GM19043 (cell line): ENCODE results near the gene DIRAS2.

Experiments used
- ATAC-seq: cut with Tn5 transposase; IDR thresholded peaks from one replicate; pipeline ENCODE4 v1.9.1; 2021; ENCODE audit warnings: low read depth; ENCODE audit not compliant: unreplicated experiment

Gene DIRAS2

DNA sequence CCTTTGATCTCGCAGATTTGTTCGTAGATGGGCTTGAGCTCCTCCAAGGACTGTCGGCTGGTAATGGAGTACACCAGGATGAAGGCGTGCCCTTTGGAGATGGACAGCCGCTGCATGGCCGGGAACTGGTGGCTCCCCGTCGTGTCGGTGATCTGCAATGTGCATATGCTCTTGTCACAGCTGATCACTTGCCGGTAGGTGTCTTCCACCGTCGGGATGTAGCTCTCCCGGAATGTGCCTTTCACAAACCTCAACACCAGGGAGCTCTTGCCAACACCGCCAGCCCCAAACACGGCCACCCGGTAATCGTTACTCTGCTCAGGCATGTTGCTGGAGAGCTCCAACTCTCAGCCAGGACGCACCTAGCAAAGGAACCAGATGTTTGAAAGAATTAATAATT, 29.1 kb downstream of the DIRAS2 start:
- no peak for ATAC-seq

DNA sequence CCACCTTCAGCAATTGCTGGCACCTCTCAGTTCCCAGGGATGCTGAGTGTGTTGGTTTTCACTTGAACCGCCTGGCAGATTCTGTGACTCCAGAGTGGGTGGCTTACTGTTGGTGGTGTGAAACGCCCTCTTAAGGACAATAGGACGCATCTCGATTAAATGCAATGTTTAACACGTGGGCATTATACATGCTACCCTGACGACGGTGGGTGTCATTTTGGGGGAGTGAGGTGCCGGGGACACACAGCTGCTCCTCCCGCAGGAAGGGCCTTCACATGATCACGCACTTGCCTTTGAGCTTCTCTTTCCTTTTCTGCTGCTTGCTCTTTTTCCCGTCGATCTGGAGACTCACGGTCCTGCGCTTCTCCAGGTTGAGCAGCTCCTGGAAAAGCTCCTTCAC, 29.7 kb downstream of the DIRAS2 start:
- no peak for ATAC-seq

DNA sequence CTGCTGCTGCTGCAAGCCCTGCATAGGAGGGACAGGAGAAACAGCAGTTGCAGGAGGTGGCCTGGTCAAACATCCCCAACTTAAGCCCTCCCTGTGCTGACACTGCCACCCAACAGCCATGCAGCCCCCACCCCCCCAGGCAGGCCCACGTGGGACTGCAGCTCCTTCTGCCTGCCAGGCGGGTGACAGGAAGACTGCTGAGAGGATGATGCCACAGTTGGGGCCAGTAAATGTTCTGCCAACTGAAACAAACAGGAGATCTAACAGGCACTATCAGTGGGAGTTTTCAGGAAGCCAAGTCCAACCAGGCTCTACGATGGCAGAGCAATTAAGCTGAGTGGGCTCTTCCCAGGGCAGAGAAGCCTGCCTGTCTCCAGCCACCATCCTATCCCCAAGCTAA, 31.1 kb downstream of the DIRAS2 start:
- no peak for ATAC-seq

DNA sequence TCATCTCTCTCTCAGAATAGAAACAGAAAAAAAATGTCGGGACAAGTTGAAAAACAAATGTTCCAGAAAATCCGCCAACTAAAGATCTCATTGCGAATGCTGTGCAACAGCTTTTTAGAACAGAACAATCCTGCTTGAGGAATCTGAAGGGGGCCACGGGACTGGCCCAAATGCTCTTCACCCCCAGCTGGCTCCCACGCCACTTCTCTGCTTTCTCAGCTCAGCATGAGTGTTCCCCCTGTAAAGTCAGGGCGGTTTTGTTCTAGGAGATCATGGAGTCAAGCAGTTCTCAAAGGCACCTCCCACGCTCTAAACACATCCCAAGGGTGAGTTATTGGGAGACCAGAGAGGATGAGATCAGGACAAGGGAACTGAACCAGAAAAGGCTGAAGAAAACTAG, 31.5 kb downstream of the DIRAS2 start:
- no peak for ATAC-seq

DNA sequence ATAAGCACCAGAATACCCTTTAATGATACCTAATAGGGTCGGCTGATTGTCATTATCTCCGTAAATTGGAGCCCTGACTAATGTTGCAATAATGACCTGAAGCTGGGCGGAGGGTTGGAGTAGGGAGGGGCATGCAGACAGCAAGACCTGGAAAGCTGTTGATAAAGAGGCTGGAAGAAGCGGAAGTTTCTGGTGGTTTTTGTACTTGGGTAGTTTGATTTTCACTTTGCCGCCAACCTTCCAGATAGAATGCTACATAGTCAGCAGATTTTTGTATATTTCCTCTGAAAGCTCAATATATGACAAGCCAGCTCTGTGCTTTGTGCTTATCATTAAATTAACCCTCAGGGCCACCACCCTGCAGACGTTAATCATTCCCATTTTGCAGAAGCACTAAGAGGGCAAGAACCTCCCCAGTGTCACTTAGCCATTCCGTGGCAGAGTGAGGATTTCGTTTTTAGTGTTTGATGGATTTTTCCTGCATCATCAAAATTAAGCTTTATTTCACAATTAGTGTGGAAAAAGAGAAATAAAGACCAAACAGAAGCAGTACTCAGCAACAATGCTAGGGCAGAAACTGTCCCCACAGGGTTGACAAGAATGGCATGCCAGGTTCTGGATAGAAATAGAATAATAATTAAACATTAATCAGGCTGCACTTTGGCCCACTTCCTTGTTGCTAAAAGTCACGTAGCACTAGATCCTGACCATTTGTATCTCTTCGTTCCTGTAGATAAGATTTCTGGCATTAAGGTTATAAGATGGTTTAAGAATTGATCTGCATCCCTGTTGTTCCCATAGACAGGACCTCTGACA, 34.7 kb downstream of the DIRAS2 start:
- no peak for ATAC-seq

DNA sequence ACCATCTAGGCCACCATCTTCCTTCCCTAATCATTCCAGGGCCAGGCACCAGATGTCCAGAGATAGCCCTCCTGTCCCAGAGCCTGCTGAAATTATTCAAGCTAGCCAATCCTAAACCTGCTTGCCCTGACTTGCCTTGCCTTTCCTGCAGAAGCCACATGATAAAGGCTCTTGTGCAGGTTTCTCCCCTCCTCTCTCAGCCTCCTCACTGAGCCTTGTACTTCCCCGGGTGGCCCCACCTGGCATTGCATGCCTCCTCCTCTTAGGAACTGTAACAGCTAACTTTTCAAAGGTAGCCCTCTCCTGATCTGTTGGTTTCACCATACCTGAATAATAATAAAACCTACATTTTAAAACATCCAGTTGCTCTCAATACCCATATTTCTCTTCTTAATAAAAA, 42.6 kb downstream of the DIRAS2 start:
- no peak for ATAC-seq

DNA sequence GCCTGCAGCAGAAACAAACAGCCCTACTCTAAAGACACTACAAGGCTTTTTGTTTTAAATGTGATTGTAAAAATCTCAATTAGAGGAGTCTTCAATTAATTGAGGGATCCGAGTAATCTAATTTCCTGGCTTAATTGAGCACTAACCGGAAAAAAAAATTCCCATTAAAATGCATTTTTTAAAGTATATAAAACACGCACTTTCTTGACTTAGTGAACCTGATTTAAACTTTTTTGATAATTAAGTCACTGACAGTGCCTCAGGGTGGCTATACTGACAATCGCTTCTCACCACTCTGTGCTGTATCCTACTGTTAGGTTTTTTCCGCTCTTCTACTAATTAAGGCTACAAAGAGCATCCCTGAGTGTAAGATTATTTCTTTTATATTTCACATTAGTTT, 44.4 kb downstream of the DIRAS2 start:
- ATAC-seq: no peak

DNA sequence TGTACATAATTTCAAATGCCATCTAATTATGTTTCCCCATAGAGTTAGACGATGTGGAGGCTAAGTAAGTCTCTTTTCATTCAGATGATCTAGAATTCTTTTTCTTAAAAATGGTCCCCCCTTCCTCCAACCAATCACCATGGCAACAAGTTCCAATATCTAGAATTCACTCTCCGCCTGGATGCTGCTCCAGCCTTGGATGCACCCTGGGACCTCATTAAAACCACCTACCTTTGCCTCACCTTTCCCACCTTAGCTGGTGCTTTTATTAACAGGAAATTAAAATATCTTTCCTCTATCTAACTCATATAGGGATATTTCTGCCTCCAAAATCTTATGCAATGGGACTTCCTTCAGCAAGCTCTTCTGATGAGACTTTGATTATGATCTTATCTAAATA, 49.0 kb downstream of the DIRAS2 start:
- ATAC-seq: no peak

DNA sequence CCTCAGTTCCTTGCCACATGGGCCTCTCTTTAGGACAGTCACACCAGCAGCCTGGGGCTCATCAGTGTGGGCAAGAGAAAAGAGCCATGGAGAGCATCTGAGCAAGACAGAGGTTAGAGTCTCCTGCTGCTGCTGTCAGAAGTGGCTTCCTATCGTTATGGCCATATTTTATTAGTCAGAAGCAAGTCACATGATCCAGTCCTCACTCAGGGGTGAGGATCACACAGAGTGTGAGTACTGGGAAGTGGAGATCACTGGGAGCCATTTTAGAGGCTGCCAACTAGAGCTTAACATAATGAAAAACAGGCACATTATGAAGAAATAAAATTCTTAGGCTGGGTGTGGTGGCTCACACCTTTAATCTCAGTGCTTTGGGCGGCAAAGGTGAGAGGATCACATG, 62.0 kb downstream of the DIRAS2 start:
- ATAC-seq: no peak

DNA sequence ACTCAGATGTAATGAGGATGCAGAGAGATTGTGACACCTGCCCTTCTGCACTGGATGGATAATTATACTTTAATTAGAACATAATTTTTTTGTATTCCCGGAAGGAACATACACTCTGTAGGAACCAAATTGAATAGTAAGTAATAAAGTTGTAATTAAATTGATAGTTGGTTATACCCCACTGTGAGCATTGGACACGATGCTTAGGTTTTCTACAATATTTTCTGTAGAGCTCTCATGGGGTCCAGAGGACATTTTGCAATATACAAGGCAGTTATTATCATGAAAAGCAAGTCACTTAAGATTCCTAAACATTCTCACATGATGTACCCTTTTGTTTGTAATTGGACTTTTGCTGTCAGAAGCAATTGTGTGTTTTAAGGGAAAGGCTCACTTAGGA, 63.4 kb downstream of the DIRAS2 start:
- ATAC-seq: no peak

DNA sequence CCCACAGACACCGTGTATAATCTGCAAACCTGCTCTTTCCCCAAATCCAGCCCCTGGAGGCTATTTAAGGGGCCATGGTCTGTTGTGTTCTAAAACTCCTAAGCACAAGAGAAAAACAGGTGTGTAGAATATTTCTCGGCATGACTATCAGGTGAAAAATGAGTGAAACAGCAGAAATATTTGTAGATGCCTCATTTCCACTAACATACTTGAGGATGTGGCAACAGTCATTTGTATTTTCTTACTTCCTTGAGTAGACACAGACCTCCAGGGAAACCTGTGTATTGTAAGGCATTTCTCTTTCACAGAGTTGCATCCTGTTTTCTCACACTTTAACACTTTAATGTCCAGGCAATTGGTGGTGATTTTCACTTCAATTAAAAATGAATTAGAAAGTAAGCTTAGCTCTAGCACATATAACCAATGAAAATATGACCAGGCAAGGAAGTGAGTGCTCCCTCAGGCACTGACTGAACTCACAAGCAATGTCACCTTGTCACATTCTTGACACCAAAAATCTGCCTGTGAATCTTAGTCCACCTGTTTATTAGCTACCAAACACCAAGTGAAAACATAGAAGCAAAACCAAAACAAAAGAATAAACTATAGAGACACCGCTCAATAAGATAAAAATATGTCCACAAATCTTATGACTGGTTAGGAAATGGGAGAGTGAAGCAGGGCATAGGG, 64.4 kb downstream of the DIRAS2 start:
- ATAC-seq: no peak

DNA sequence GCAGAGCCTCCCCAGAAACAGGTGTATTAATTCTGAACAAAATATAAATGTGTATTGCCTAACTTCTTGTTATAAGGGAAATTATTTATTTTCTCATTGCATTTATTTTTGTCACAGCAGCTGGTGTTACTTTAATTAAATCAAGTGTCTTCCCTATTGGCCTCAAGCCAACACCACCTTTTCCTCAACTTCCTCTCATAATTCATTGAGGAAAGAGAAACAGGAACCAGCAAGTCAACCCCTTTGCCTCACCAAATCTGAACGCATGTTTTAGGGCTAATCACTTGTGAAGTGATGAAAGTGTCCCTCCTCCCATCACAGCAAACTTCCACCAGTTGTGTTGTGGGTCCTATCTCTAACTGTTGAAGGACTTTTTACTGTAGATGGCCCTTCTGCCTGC, 73.1 kb downstream of the DIRAS2 start:
- ATAC-seq: no peak

DNA sequence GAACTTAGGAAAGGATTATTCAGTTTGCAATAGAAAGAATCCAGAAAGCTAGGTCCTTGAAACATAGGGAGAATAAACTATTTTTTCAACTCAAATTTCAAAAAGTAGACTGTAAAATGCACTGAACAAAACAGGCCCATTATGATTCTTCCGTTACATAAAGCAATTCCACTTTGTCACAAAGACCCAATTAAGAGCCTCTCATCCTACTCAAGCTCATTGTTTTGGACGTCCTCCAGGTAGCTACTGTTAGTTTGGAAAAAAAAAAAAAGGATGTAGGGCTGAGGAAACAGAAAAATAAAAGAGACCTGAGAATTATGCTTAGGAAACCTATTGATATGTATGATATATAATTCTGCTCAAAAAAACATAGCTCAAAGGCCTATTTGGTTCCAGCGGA, 74.0 kb downstream of the DIRAS2 start:
- ATAC-seq: no peak

DNA sequence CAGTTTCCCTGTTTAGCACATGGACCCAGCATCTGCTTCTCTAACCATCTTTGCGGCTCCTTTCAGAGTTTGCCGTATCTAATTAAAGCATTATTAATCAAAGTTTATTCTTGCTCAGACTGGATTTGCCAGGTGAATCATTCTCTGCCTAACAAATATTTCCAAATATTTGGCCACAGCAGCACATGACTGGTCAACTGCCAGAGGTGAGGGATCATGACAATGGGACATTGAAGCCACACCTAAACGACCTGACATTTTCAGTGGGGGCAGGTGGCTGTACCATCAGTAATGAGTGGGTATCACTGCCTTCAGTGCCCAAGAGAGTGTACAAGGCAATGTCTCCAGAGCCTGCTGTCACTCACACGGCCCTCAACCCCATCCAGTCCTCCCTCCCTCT, 80.4 kb downstream of the DIRAS2 start:
- ATAC-seq: no peak
